Measurements from ENCODE around the gene ANKRD65. TPM values are rescaled to one million over a fixed set of nuclear protein-coding genes. Genes with fewer than 3 reads are reported as not detected.
"Not testable (repeated sequence)": the region's sequence is repeated elsewhere in the genome, so short reads cannot be mapped to it uniquely, and the experiment has no call there.

ANKRD65 gene
- total RNA-seq, 2 donors from 2014 or later = 33.7 to 34.9 TPM

DNA sequence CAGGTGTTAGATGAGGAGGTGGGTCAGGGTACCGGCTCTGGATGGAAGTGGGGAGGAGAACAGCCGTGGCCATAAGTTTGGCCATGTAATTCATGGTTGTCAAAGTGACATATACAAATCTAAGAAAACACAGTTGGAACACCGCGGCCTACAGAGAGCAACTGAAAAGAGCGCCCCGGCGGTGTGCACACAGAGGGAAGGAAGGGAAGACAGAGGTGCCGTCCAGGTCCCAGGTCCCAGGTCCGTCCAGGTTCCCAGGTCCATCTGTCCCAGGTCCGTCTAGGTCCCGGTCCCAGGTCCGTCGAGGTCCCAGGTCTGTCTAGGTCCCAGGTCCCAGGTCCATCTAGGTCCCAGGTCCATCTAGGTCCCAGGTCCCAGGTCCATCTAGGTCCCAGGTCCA is 9.4 kb downstream of the ANKRD65 start:
- intact Hi-C loops (cut with DNase I) = no loop called here
- Histone ChIP-seq H3K36me3 (no peaks in the 10 kb centered on the region), H3K9me3 (no peaks in the 10 kb centered on the region), H3K4me1 (replicated peaks) (no peaks in the 10 kb centered on the region), H3K27me3 (replicated peaks; ENCODE audit: insufficient read depth) (no peaks in the 10 kb centered on the region), H3K4me3 (no peak overlapping the region), H3K27ac (no peak overlapping the region)
- WGBS = 92% methylated on average over 13 of the region's 13 CpGs
- TF ChIP-seq CTCF (IDR thresholded peaks at IDR 0.05) (no peak), POLR2AphosphoS5 (IDR thresholded peaks at IDR 0.05) (no peak), POLR2A (IDR thresholded peaks at IDR 0.05) (no peak)
- no peak for DNase-seq (ENCODE audit: low spot score)

DNA sequence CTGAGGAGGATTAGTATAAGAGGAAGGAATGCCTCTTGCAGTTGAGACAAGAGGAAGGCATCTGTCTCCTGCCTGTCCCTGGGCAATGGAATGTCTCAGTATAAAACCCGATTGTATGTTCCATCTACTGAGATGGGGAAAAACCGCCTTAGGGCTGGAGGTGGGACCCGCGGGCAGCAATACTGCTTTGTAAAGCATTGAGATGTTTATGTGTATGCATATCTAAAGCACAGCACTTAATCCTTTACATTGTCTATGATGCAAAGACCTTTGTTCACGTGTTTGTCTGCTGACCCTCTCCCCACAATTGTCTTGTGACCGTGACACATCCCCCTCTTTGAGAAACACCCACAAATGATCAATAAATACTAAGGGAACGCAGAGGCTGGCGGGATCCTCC is 10.8 kb downstream of the ANKRD65 start:
- H3K9me3 ChIP-seq; H3K36me3 ChIP-seq; H3K4me3 ChIP-seq; H3K4me1 ChIP-seq (replicated peaks); H3K27ac ChIP-seq; intact Hi-C loops (cut with DNase I); H3K27me3 ChIP-seq (replicated peaks; ENCODE audit: insufficient read depth); DNase-seq (ENCODE audit: low spot score): not testable (repeated sequence)
- WGBS = 64% methylated on average over 8 of the region's 8 CpGs

DNA sequence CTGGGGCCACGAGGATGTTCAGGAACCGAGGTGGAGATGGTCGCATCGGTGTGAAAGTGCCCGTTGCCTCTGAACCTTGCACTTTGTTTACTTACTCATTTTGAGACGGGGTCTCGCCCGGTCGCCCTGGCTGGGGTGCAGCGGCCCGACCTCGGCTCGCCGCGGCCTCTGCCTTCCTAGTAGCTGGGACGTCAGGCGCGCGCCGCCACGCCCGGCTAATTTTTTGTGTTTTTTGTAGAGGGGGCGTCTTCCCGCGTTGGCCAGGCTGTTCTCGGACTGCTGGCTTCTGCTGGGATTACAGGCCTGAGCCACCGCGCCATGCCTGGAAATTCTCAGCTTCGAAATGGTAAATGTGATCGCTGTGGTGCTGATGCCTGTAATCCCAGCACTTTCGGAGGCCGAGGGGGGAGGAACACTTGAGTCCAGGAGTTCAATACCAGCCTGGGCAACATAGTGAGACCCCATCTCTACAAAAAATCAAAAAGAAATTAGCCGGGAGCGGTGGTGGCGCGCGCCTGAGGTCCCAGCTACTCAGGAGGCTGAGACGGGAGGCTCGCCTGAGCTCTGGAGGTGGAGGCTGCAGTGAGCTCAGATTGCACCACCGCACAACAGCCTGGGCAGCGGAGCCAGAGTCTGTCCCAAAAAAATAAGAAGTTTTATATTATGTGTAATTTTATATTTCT is 13.3 kb downstream of the ANKRD65 start:
- no peak for DNase-seq (ENCODE audit: low spot score)
- no peaks in the 10 kb centered on the region for H3K36me3 ChIP-seq
- peak overlapping the region; percentile 77 to 83 for H3K27ac ChIP-seq
- TF ChIP-seq CTCF (IDR thresholded peaks at IDR 0.05) (no peak), POLR2AphosphoS5 (IDR thresholded peaks at IDR 0.05) (no peak)
- WGBS = 12% methylated on average over 37 of the region's 41 CpGs
- peaks cover 10% of the 10 kb centered on the region for H3K4me1 ChIP-seq (replicated peaks)
- no peaks in the 10 kb centered on the region for H3K27me3 ChIP-seq (replicated peaks; ENCODE audit: insufficient read depth)
- H3K9me3 ChIP-seq = no peaks in the 10 kb centered on the region
- peak overlapping the region; percentile 96 to 99 for H3K4me3 ChIP-seq
- intact Hi-C loops (cut with DNase I) = loop anchor here (5.0 kb wide), 1 partner anchor 35 kb away; no protein-coding TSS in a partner anchor

- Histone ChIP-seq H3K4me3 (peak within 1 kb of the TSS; percentile 96 to 99), H3K9me3 (no peaks in the 10 kb centered on the region), H3K36me3 (no peaks in the 10 kb centered on the region), H3K27me3 (replicated peaks; ENCODE audit: insufficient read depth) (no peaks in the 10 kb centered on the region), H3K27ac (peak within 1 kb of the TSS; percentile 77 to 83), H3K4me1 (replicated peaks) (peaks cover 10% of the 10 kb centered on the region)
- TF ChIP-seq CTCF (IDR thresholded peaks at IDR 0.05) (peak in 1 of 4 experiments; percentile 18), POLR2A (IDR thresholded peaks at IDR 0.05) (peak; percentile 51), POLR2AphosphoS5 (IDR thresholded peaks at IDR 0.05) (peak; percentile 99)
- intact Hi-C loops (cut with DNase I) = loop anchor here (5.0 kb wide), 1 partner anchor 35 kb away; no protein-coding TSS in a partner anchor
- peak; percentile 91 for DNase-seq (ENCODE audit: low spot score)
- WGBS = under 1% methylated on average over 47 of the region's 98 CpGs
Measured at GRCh38 chr1:1406821-1407635, 14.0 kb downstream of the ANKRD65 start, which contains the start of gene MRPL20. TSS of gene MRPL20 (minus strand) at chr1:1407293. CDS start at chr1:1407217, 76 bp downstream.

DNA sequence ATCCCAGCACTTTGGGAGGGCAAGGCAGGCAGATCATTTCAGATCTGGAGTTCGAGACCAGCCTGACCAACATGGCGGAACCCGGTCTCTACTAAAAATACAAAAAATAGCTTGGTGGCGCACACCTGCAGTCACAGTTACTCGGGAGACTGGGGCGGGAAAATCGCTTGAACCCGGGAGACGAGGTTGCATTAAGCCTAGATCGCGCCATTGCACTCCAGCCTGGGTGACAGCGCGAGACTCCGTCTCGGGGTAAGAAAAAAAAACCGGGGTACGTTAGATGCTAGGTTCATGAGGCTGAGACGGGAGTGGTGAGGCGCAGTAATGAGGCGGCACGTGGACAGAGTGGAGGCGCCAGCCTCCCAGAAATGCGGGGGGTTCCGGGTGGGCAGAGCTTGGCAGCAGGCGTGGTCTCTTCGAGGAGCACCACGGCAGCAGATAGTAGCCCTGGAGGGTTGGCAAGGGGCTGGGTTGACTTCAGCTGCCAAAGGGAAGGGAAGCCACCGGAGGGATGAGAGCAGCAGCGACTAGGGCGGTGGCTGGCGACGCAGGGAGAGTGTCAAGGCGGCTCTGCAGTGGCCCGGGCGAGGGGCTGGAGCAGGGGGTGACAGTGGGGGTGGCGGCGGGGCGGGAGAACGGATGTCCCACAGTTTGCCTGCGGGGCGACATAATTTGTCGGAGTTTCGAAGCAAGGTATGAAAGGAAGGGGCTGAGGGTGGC is 14.8 kb downstream of the ANKRD65 start:
- H3K4me3 ChIP-seq = peak overlapping the region; percentile 96 to 99
- intact Hi-C loops (cut with DNase I) = loop anchor here (5.0 kb wide), 1 partner anchor 36 kb away; no protein-coding TSS in a partner anchor
- no peak for DNase-seq (ENCODE audit: low spot score)
- peaks cover 0 to 2% of the 10 kb centered on the region in 2 donors for H3K36me3 ChIP-seq
- TF ChIP-seq POLR2AphosphoS5 (IDR thresholded peaks at IDR 0.05) (no peak), CTCF (IDR thresholded peaks at IDR 0.05) (no peak), POLR2A (IDR thresholded peaks at IDR 0.05) (no peak)
- H3K9me3 ChIP-seq = no peaks in the 10 kb centered on the region
- peak overlapping the region; percentile 77 to 83 for H3K27ac ChIP-seq
- no peaks in the 10 kb centered on the region for H3K27me3 ChIP-seq (replicated peaks; ENCODE audit: insufficient read depth)
- peaks cover 10% of the 10 kb centered on the region for H3K4me1 ChIP-seq (replicated peaks)
- 37% methylated on average over 43 of the region's 43 CpGs for WGBS
